ENCODE measurements around the gene OVCA2. TPM values are rescaled to one million over a fixed set of nuclear protein-coding genes. Genes with fewer than 3 reads are reported as not detected.

Gene OVCA2
- total RNA-seq, 1 donor from 2014 or later, result 21.9 TPM

DNA sequence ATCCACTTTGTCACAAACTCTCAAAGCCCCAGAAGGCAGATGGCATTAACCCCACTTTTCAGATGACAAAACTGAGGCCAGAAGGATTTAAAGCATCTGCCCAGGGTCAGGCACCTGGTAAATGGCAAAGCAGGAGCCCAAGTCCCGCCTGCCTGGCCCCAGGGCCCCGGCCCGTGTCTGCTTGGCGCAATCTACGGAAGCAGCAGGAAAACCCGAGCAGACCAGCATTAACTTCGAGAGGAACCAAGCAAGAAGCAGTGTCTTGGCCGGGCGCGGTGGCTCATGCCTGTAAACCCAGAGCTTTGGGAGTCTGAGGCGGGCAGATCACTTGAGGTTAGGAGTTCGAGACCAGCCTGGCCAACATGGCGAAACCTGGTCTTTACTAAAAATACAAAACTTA lies 38.3 kb upstream of the OVCA2 start:
- no peak for DNase-seq (ENCODE audit: low spot score, unreplicated experiment)
- no peak overlapping the region for H3K4me3 Mint-ChIP-seq (ENCODE audit: low read depth)
- no peaks in the 10 kb centered on the region for H3K27me3 Mint-ChIP-seq
- H3K9me3 Mint-ChIP-seq (ENCODE audit: low read depth), result no peaks in the 10 kb centered on the region
- TF ChIP-seq CTCF (IDR thresholded peaks at IDR 0.05; ENCODE audit: unreplicated experiment), result no peak
- H3K4me1 Mint-ChIP-seq (ENCODE audit: low read depth), result peaks cover 24% of the 10 kb centered on the region
- peaks cover 3% of the 10 kb centered on the region for H3K36me3 Mint-ChIP-seq (ENCODE audit: insufficient read depth)
- no peak overlapping the region for H3K27ac Mint-ChIP-seq

- Mint-ChIP-seq H3K9me3 (ENCODE audit: low read depth) (no peaks in the 10 kb centered on the region), H3K4me3 (ENCODE audit: low read depth) (no peak overlapping the region), H3K4me1 (ENCODE audit: low read depth) (peaks cover 20% of the 10 kb centered on the region), H3K36me3 (ENCODE audit: insufficient read depth) (peaks cover 3% of the 10 kb centered on the region), H3K27me3 (no peaks in the 10 kb centered on the region), H3K27ac (no peak overlapping the region)
- no peak for DNase-seq (ENCODE audit: low spot score, unreplicated experiment)
- no peak for TF ChIP-seq CTCF (IDR thresholded peaks at IDR 0.05; ENCODE audit: unreplicated experiment)
Observed at GRCh38 chr17:2004435-2004952, 37.3 kb upstream of the OVCA2 start.

- Mint-ChIP-seq H3K27me3 (no peaks in the 10 kb centered on the region), H3K36me3 (ENCODE audit: insufficient read depth) (peaks cover 9% of the 10 kb centered on the region), H3K4me1 (ENCODE audit: low read depth) (peaks cover 6% of the 10 kb centered on the region), H3K4me3 (ENCODE audit: low read depth) (no peak overlapping the region), H3K27ac (peak overlapping the region; percentile 46), H3K9me3 (ENCODE audit: low read depth) (no peaks in the 10 kb centered on the region)
- no peak for TF ChIP-seq CTCF (IDR thresholded peaks at IDR 0.05; ENCODE audit: unreplicated experiment)
- DNase-seq (ENCODE audit: low spot score, unreplicated experiment), result no peak
Observed at GRCh38 chr17:2008332-2009126, 33.3 kb upstream of the OVCA2 start.

GRCh38 chr17:2009737-2010136 lies 32.1 kb upstream of the OVCA2 start:
- no peak for DNase-seq (ENCODE audit: low spot score, unreplicated experiment)
- H3K27ac Mint-ChIP-seq, result no peak overlapping the region
- H3K4me3 Mint-ChIP-seq (ENCODE audit: low read depth), result no peak overlapping the region
- peaks cover 12% of the 10 kb centered on the region for H3K36me3 Mint-ChIP-seq (ENCODE audit: insufficient read depth)
- H3K4me1 Mint-ChIP-seq (ENCODE audit: low read depth), result peaks cover 5% of the 10 kb centered on the region
- no peak for TF ChIP-seq CTCF (IDR thresholded peaks at IDR 0.05; ENCODE audit: unreplicated experiment)
- no peaks in the 10 kb centered on the region for H3K27me3 Mint-ChIP-seq
- no peaks in the 10 kb centered on the region for H3K9me3 Mint-ChIP-seq (ENCODE audit: low read depth)

DNA sequence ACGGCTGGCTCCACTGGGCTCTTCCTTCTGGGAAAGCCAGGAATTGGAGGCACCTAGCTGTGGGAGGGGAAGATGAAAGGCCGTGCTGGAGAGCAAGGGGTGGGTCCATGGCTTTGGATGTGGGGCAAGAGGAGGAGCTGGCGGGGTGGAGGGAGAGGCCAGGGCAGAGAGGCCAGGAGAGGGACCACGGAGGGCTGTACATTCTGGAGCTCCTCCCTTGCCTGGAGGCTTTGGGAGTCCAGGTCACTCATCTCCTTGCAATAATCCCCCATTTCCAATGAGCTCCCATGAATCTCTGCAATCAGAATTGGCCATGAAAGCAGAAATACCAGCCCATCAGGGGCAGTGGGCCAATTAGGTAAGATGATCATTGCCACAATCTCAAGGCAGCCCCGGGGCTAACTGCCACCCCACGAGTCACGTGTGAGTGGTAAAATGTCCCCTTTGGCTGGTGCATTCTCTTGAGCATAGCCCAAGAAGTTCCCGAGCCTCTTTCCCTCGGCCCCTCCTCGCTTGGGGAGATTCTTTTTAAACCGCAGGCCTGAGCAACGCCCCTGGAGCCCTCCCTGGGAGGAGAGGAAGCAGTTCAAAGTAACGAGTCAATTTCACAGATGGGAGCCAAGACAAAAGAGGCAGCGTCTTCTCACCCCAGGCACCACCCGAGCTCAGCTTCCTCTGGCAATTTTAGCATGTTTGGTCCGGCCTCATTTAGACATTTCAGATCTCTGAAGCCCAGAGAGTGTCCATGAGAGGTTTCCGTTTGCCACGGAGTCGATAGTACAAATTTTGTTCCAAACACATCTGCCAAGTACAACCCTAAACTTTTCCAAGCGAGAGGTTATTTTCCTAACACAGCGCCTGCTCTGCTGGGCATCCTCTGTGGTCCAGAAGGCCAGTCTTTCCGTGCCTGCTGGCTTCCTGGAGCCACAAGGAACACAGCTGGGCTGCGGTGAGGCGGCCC lies 30.1 kb upstream of the OVCA2 start:
- no peak for TF ChIP-seq CTCF (IDR thresholded peaks at IDR 0.05; ENCODE audit: unreplicated experiment)
- H3K9me3 Mint-ChIP-seq (ENCODE audit: low read depth), result no peaks in the 10 kb centered on the region
- H3K27ac Mint-ChIP-seq, result no peak overlapping the region
- H3K27me3 Mint-ChIP-seq, result no peaks in the 10 kb centered on the region
- H3K4me1 Mint-ChIP-seq (ENCODE audit: low read depth), result peaks cover 5% of the 10 kb centered on the region
- H3K36me3 Mint-ChIP-seq (ENCODE audit: insufficient read depth), result peaks cover 12% of the 10 kb centered on the region
- no peak overlapping the region for H3K4me3 Mint-ChIP-seq (ENCODE audit: low read depth)
- no peak for DNase-seq (ENCODE audit: low spot score, unreplicated experiment)

Measured in progenitor cell of endocrine pancreas (in vitro differentiated cells).